ENCODE measurements around the gene RASL11A. TPM values are rescaled to one million over a fixed set of nuclear protein-coding genes. Genes with fewer than 3 reads are reported as not detected.

Gene RASL11A
- total and polyA plus RNA-seq, 8 donors: 3.1 to 31.5 (median 11.6) TPM; not detected in 1

DNA sequence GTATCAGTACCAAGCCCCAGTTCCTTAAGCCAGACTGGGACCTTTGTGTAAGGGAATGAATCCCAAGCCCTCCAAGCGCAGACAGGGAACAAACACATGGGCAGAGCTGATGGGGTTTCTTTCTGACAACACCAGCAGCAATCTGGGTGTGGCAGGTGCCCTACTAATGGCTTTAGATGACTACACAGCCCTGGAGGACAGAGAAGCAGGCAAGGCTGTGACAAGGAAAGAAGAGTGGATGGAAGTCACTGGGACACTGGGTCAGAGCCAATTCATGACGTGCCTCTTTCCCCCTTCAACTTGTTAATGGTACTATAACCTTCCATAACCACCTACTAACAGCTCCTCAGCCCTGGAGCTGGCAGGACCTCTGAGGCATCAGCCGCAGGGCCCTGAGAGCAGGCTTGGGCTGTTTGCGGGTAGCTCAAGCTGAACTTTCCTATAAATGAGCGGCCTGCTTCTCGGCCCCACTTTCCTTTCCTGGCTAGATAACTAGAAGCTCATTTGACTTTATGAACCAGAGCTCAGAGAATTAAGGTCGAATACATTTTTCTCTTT is 38.9 kb downstream of the RASL11A start:
- no peaks in the 10 kb centered on the region for H3K36me3 ChIP-seq
- intact Hi-C loops (cut with DNase I; ENCODE audit: low total_unique reads): no loop called here
- DNase-seq: no peak
- H3K27ac ChIP-seq: no peak overlapping the region
- no peaks in the 10 kb centered on the region for H3K4me1 ChIP-seq
- no peaks in the 10 kb centered on the region for H3K27me3 ChIP-seq
- TF ChIP-seq EP300 (IDR thresholded peaks at IDR 0.05) (no peak), POLR2AphosphoS5 (IDR thresholded peaks at IDR 0.05) (no peak), POLR2A (IDR thresholded peaks at IDR 0.05) (no peak)
- TF ChIP-seq, protein P1, sequence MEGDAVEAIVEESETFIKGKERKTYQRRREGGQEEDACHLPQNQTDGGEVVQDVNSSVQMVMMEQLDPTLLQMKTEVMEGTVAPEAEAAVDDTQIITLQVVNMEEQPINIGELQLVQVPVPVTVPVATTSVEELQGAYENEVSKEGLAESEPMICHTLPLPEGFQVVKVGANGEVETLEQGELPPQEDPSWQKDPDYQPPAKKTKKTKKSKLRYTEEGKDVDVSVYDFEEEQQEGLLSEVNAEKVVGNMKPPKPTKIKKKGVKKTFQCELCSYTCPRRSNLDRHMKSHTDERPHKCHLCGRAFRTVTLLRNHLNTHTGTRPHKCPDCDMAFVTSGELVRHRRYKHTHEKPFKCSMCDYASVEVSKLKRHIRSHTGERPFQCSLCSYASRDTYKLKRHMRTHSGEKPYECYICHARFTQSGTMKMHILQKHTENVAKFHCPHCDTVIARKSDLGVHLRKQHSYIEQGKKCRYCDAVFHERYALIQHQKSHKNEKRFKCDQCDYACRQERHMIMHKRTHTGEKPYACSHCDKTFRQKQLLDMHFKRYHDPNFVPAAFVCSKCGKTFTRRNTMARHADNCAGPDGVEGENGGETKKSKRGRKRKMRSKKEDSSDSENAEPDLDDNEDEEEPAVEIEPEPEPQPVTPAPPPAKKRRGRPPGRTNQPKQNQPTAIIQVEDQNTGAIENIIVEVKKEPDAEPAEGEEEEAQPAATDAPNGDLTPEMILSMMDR (IDR thresholded peaks at IDR 0.05): no peak
- no peaks in the 10 kb centered on the region for H3K9me3 ChIP-seq
- no peak overlapping the region for H3K4me3 ChIP-seq
- 68 to 76% (median 71%) methylated on average over 7 of the region's 7 CpGs for WGBS, 5 donors

DNA sequence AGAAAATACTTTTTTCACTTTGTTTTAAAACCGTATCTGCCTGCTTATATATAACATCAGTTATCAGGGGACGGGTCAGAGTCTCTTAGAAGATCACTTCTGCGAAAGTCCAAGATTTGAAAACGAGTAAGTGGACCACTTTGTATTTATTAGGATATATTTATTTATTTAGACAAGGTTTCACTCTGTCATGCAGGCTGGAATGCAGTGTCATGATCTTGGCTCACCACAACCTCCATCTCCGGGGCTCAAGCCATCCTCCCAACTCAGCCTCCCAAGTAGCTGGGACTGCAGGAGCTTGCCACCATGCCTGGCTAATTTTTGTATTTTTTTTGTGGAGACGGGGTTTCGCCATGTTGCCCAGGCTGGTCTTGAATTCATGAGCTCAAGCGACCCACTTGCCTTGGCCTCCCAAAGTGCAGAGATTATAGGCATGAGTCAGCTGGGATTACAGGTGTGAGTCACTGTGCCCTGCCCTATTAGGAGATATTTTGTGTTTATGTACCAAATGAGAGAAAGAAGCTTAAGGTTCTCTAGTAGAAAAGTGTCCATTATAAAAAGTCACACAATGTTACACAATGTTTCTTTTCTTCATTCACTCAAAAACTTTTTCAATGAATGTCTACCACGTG is 39.5 kb downstream of the RASL11A start:
- WGBS, 5 donors: 69 to 82% (median 75%) methylated on average over 9 of the region's 9 CpGs
- H3K36me3 ChIP-seq: no peaks in the 10 kb centered on the region

GRCh38 chr13:27310946-27311345 is 40.3 kb downstream of the RASL11A start:
- H3K36me3 ChIP-seq: no peaks in the 10 kb centered on the region
- TF ChIP-seq, protein P1 (IDR thresholded peaks at IDR 0.05): no peak
- TF ChIP-seq POLR2AphosphoS5 (IDR thresholded peaks at IDR 0.05) (no peak), EP300 (IDR thresholded peaks at IDR 0.05) (no peak), POLR2A (IDR thresholded peaks at IDR 0.05) (no peak)

More for the DNA sequence above, 39.5 kb downstream of the RASL11A start:
- H3K27me3 ChIP-seq: no peaks in the 10 kb centered on the region
- TF ChIP-seq EP300 (IDR thresholded peaks at IDR 0.05): no peak
- no peak for TF ChIP-seq POLR2A (IDR thresholded peaks at IDR 0.05)
- TF ChIP-seq, protein P1 (IDR thresholded peaks at IDR 0.05): no peak
- TF ChIP-seq POLR2AphosphoS5 (IDR thresholded peaks at IDR 0.05): no peak
- intact Hi-C loops (cut with DNase I; ENCODE audit: low total_unique reads): no loop called here
- H3K27ac ChIP-seq: no peak overlapping the region
- DNase-seq: no peak
- no peak overlapping the region for H3K4me3 ChIP-seq
- H3K9me3 ChIP-seq: no peaks in the 10 kb centered on the region
- H3K4me1 ChIP-seq: no peaks in the 10 kb centered on the region

GRCh38 chr13:27311518-27312210 is 41.0 kb downstream of the RASL11A start:
- TF ChIP-seq POLR2AphosphoS5 (IDR thresholded peaks at IDR 0.05) (no peak), EP300 (IDR thresholded peaks at IDR 0.05) (no peak), POLR2A (IDR thresholded peaks at IDR 0.05) (no peak)
- TF ChIP-seq, protein P1 (IDR thresholded peaks at IDR 0.05): no peak
- intact Hi-C loops (cut with DNase I; ENCODE audit: low total_unique reads): no loop called here
- no peaks in the 10 kb centered on the region for H3K4me1 ChIP-seq

More at GRCh38 chr13:27310946-27311345, 40.3 kb downstream of the RASL11A start:
- intact Hi-C loops (cut with DNase I; ENCODE audit: low total_unique reads): no loop called here
- Histone ChIP-seq H3K9me3 (no peaks in the 10 kb centered on the region), H3K4me1 (no peaks in the 10 kb centered on the region), H3K4me3 (no peak overlapping the region), H3K27ac (no peak overlapping the region), H3K27me3 (no peaks in the 10 kb centered on the region)
- no peak for DNase-seq
- WGBS, 5 donors: 25 to 57% (median 33%) methylated on average over 2 of the region's 2 CpGs

More at GRCh38 chr13:27311518-27312210, 41.0 kb downstream of the RASL11A start:
- WGBS, 5 donors: 73 to 81% (median 76%) methylated on average over 6 of the region's 6 CpGs
- H3K36me3 ChIP-seq: no peaks in the 10 kb centered on the region
- no peak overlapping the region for H3K4me3 ChIP-seq
- no peak for DNase-seq
- no peak overlapping the region for H3K27ac ChIP-seq
- H3K9me3 ChIP-seq: no peaks in the 10 kb centered on the region
- no peaks in the 10 kb centered on the region for H3K27me3 ChIP-seq

All from stomach (tissue), 9 donors.